IPS DF 4.7 (cell line): ENCODE results near the gene LGALS12.
"Not testable (repeated sequence)": the region's sequence is repeated elsewhere in the genome, so short reads cannot be mapped to it uniquely, and the experiment has no call there.

Experiments used
- DNase-seq: peaks from one replicate; pipeline ENCODE4 v3.0.0-alpha.2; 2013; ENCODE audit warnings: low spot score; ENCODE audit errors: extremely low read depth

Gene LGALS12

GRCh38 chr11:63532799-63533475, 27.1 kb downstream of the LGALS12 start:
- no peak for DNase-seq

GRCh38 chr11:63534076-63534475, 28.2 kb downstream of the LGALS12 start:
- DNase-seq, result no peak

- DNase-seq, result no peak
These were observed 29.1 kb downstream of the LGALS12 start for GRCh38 chr11:63534895-63535461.

- DNase-seq, result no peak
These were observed 29.9 kb downstream of the LGALS12 start for GRCh38 chr11:63535734-63536133.

- no peak for DNase-seq
These were observed 30.9 kb downstream of the LGALS12 start, which contains the start of gene PLAAT4 for GRCh38 chr11:63536669-63537292. TSS of gene PLAAT4 (plus strand) at chr11:63536808. CDS start at chr11:63536869, 61 bp downstream.

GRCh38 chr11:63537293-63538101, 31.6 kb downstream of the LGALS12 start:
- DNase-seq, result no peak

- DNase-seq, result not testable (repeated sequence)
These were observed 36.6 kb downstream of the LGALS12 start for GRCh38 chr11:63542506-63542905.

GRCh38 chr11:63543711-63544110, 37.8 kb downstream of the LGALS12 start:
- DNase-seq, result no peak

- no peak for DNase-seq
These were observed 41.2 kb downstream of the LGALS12 start for GRCh38 chr11:63547061-63547460.

- DNase-seq, result no peak
These were observed 42.3 kb downstream of the LGALS12 start for GRCh38 chr11:63548178-63548577.

- no peak for DNase-seq
These were observed 43.5 kb downstream of the LGALS12 start for GRCh38 chr11:63549411-63549810.

GRCh38 chr11:63550156-63550700, 44.3 kb downstream of the LGALS12 start:
- DNase-seq, result not testable (repeated sequence)

GRCh38 chr11:63551091-63551888, 45.4 kb downstream of the LGALS12 start:
- DNase-seq, result no peak

- DNase-seq, result no peak
These were observed 46.0 kb downstream of the LGALS12 start for GRCh38 chr11:63551889-63552266.

GRCh38 chr11:63552921-63553320, 47.0 kb downstream of the LGALS12 start:
- DNase-seq, result no peak

GRCh38 chr11:63553759-63554158, 47.9 kb downstream of the LGALS12 start:
- DNase-seq, result no peak

- no peak for DNase-seq
These were observed 49.0 kb downstream of the LGALS12 start for GRCh38 chr11:63554877-63555223.

GRCh38 chr11:63556404-63557013, 50.6 kb downstream of the LGALS12 start:
- no peak for DNase-seq

GRCh38 chr11:63557570-63557969, 51.7 kb downstream of the LGALS12 start:
- no peak for DNase-seq

- no peak for DNase-seq
These were observed 52.7 kb downstream of the LGALS12 start for GRCh38 chr11:63558459-63559157.
